ENCODE measurements around the gene TDRD12. TPM values are rescaled to one million over a fixed set of nuclear protein-coding genes. Genes with fewer than 3 reads are reported as not detected.
"Not testable (repeated sequence)": the region's sequence is repeated elsewhere in the genome, so short reads cannot be mapped to it uniquely, and the experiment has no call there.

Gene TDRD12
- total and polyA plus RNA-seq, 11 donors = 0.06 to 0.63 (median 0.23) TPM; not detected in 5

DNA sequence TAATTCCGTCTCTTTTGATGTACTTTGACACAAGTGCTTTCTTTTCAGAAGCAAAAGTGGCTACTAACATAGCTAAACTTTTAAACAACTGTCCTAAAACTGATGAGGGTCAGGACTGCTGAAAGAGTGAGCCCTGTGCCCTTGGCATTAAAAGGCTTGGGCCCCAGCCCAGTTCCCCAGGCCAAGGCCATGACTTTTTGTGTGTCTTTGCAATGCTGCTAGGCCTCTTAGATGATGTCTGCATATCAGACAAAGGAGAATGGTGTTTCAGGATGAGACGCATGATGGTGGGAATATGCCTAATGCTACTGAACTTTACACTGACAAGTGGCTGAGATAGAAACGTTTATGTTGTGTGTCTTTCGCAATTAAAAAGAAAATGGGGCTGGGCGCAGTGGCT lies 112.0 kb downstream of the TDRD12 start:
- H3K4me3 ChIP-seq = no peak overlapping the region
- no peak for DNase-seq
- H3K9me3 ChIP-seq = no peaks in the 10 kb centered on the region
- intact Hi-C loops (cut with DNase I) = no loop called here
- no peak overlapping the region for H3K27ac ChIP-seq
- no peak for ATAC-seq
- H3K27me3 ChIP-seq = no peaks in the 10 kb centered on the region
- no peaks in the 10 kb centered on the region for H3K4me1 ChIP-seq
- TF ChIP-seq, protein P1, sequence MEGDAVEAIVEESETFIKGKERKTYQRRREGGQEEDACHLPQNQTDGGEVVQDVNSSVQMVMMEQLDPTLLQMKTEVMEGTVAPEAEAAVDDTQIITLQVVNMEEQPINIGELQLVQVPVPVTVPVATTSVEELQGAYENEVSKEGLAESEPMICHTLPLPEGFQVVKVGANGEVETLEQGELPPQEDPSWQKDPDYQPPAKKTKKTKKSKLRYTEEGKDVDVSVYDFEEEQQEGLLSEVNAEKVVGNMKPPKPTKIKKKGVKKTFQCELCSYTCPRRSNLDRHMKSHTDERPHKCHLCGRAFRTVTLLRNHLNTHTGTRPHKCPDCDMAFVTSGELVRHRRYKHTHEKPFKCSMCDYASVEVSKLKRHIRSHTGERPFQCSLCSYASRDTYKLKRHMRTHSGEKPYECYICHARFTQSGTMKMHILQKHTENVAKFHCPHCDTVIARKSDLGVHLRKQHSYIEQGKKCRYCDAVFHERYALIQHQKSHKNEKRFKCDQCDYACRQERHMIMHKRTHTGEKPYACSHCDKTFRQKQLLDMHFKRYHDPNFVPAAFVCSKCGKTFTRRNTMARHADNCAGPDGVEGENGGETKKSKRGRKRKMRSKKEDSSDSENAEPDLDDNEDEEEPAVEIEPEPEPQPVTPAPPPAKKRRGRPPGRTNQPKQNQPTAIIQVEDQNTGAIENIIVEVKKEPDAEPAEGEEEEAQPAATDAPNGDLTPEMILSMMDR (IDR thresholded peaks at IDR 0.05) = no peak
- TF ChIP-seq POLR2A (IDR thresholded peaks at IDR 0.05) = no peak
- WGBS, 4 donors = 87 to 93% (median 90%) methylated on average over 5 of the region's 5 CpGs
- no peaks in the 10 kb centered on the region for H3K36me3 ChIP-seq

DNA sequence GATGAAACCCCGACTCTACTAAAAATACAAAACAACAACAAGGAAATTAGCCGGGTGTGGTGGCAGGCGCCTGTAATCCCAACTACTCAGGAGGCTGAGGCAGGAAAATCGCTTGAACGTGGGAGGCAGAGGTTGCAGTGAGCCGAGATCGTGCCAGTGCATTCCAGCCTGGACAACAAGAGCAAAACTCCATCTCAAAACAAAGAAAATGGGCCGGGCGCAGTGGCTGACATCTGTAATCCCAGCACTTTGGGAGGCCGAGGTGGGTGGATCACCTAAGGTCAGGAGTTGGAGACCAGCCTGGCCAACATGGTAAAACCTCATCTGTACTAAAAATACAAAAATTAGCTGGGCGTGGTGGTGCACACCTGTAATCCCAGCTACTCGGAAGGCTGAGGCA lies 112.5 kb downstream of the TDRD12 start:
- H3K27me3 ChIP-seq; H3K36me3 ChIP-seq; H3K4me3 ChIP-seq; intact Hi-C loops (cut with DNase I); ATAC-seq; H3K4me1 ChIP-seq; H3K27ac ChIP-seq; H3K9me3 ChIP-seq: not testable (repeated sequence)
- WGBS, 4 donors = 89 to 94% (median 91%) methylated on average over 12 of the region's 12 CpGs
- peak in 1 of 5 donors; percentile 11 for DNase-seq

GRCh38 chr19:32832825-32833224 lies 113.3 kb downstream of the TDRD12 start:
- H3K27me3 ChIP-seq; H3K9me3 ChIP-seq; intact Hi-C loops (cut with DNase I); DNase-seq; H3K4me3 ChIP-seq; H3K4me1 ChIP-seq; H3K27ac ChIP-seq; ATAC-seq; H3K36me3 ChIP-seq: not testable (repeated sequence)
- WGBS, 4 donors = 91 to 95% (median 94%) methylated on average over 7 of the region's 7 CpGs

DNA sequence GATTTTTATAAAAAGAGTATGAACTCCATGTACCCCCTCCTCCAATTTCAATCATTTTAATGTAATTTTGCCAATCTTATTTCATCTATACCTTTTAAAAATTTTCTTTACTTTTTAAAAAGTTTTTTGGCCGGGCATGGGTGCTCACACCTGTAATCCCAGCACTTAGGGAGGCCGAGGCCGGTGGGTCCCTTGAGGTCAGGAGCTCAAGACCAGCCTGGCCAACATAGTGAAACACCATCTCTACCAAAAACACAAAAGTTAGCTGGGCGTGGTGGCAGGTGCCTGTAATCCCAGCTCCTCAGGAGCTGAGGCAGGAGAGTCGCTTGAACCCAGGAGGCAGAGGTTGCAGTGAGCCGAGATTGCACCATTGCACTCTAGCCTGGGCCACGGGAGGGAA lies 113.8 kb downstream of the TDRD12 start:
- DNase-seq; H3K9me3 ChIP-seq; intact Hi-C loops (cut with DNase I); H3K27me3 ChIP-seq; H3K4me3 ChIP-seq; ATAC-seq; H3K36me3 ChIP-seq; H3K27ac ChIP-seq; H3K4me1 ChIP-seq: not testable (repeated sequence)
- WGBS, 4 donors = 89 to 95% (median 93%) methylated on average over 7 of the region's 7 CpGs

GRCh38 chr19:32837531-32837930 lies 118.0 kb downstream of the TDRD12 start:
- Histone ChIP-seq H3K27ac (no peak overlapping the region), H3K36me3 (peaks cover 0 to 4% (median 0%) of the 10 kb centered on the region in 9 donors), H3K27me3 (no peaks in the 10 kb centered on the region), H3K4me1 (no peaks in the 10 kb centered on the region), H3K4me3 (no peak overlapping the region), H3K9me3 (peaks cover 0 to 20% (median 10%) of the 10 kb centered on the region in 12 donors)
- TF ChIP-seq, protein P1 (IDR thresholded peaks at IDR 0.05) = no peak
- no peak for TF ChIP-seq POLR2A (IDR thresholded peaks at IDR 0.05)
- ATAC-seq (no peak), DNase-seq (no peak)
- intact Hi-C loops (cut with DNase I) = no loop called here
- WGBS, 4 donors = 77 to 86% (median 79%) methylated on average over 7 of the region's 7 CpGs

DNA sequence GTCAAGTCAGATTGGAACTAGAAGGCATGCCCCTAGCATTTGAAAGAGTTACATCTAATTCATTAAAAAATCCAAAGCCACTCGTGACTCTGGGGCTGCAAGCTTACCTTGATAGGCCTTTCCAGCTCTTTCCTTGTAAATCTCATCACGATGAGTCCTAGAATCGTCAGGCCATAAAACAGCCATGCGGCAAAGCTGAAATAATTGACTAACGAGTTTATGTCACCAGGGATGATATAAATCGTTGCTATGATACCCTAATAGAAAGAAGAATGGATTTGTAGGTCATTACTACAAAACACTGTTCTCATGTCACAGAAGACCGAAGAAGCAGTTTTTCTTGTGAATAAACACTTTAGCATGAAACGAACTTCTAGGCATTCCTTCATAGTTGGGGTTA lies 122.5 kb downstream of the TDRD12 start:
- H3K27me3 ChIP-seq = no peaks in the 10 kb centered on the region
- intact Hi-C loops (cut with DNase I) = no loop called here
- WGBS, 4 donors = 75 to 87% (median 84%) methylated on average over 8 of the region's 8 CpGs

More for the DNA sequence above, 122.5 kb downstream of the TDRD12 start:
- no peak for ATAC-seq
- Histone ChIP-seq H3K4me1 (no peaks in the 10 kb centered on the region), H3K4me3 (no peak overlapping the region), H3K27ac (no peak overlapping the region), H3K36me3 (peaks cover 0 to 4% (median 0%) of the 10 kb centered on the region in 9 donors), H3K9me3 (peaks cover 0 to 20% (median 10%) of the 10 kb centered on the region in 12 donors)
- TF ChIP-seq POLR2A (IDR thresholded peaks at IDR 0.05) = no peak
- TF ChIP-seq, protein P1 (IDR thresholded peaks at IDR 0.05) = no peak
- DNase-seq = no peak

All from heart left ventricle (tissue), 16 donors.